Bronchial epithelial cell (primary cell): ENCODE results near the gene RECQL5. TPM values are rescaled to one million over a fixed set of nuclear protein-coding genes. Genes with fewer than 3 reads are reported as not detected.
"Not testable (repeated sequence)": the region's sequence is repeated elsewhere in the genome, so short reads cannot be mapped to it uniquely, and the experiment has no call there.

Experiments
- DNase-seq: peaks from one replicate; pipeline ENCODE4 v3.0.0-alpha.2; 2010; ENCODE audit warnings: low read depth
- FAIRE-seq: peaks from 2 replicates; lab custom pipeline; 2011; peaks lifted over from hg19 to GRCh38; lab: Jason Lieb, UNC
- H3K27me3 ChIP-seq: 2 replicates; pipeline ENCODE4 v1.5.1; 2011; ENCODE audit warnings: low read length; ENCODE audit not compliant: control insufficient read depth, insufficient read depth
- H3K36me3 ChIP-seq: 2 replicates; pipeline ENCODE4 v1.5.1; 2011; ENCODE audit warnings: low read length; ENCODE audit not compliant: control insufficient read depth, insufficient read depth
- H3K4me3 ChIP-seq: 2 replicates; pipeline ENCODE4 v1.5.1; 2011; ENCODE audit warnings: mild to moderate bottlenecking, low read depth, low read length, control low read depth
- total RNA-seq: library from RNA; depleted of rRNA; stranded (reverse); fragments of >200 nt; gene quantifications from 2 replicates; pipeline ENCODE4 v1.2.1, GENCODE V29; 2014
- TF ChIP-seq, protein P1 (sequence below): IDR thresholded peaks from 2 replicates; pipeline ENCODE4 v1.5.1; 2011; ENCODE audit warnings: mild to moderate bottlenecking, moderate library complexity, low read length, control low read depth, inconsistent platforms; ENCODE audit not compliant: insufficient read depth, severe bottlenecking

RECQL5 gene
- total RNA-seq, 1 donor from 2014 or later, result 11.6 TPM

DNA sequence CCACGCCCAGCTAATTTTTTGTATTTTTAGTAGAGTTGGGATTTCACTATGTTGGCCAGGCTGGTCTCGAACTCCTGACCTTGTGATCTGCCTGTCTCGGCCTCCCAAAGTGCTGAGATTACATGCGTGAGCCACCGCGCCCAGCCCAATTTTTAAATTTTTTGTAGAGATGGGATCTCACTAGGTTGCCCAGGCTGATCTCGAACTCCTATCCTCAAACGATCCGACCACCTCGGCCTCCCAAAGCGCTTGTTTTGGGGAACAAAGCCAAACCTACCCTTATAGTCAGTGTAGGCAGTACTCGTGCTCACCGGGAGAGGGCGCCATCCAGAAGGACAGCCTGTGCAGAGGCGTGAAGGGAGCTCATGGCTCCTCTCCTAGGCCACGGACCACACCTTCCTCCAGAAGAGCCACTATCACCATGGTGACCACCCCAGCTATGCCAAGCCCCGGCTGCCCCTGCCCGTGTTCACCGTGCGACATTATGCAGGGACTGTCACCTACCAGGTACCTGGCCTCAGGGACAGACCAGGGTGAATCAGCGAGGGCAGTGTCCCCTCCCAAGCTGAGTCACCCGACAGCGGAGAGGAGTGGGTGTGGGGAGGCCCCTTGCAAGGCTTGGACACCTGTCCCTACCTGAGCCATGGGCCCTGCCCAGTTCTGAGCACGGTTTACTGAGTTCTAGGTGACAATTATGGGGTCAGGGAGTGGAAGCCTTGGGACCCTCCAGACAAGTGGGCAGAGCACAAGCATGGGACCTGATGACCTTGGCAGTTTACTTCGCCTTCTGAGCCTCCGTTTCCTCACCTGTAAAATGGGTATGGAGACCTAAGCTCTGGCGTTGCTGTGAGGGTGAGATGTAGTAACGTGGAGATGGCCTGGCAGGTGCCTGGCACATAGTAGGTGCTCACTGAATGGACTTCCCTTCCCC lies 65.6 kb downstream of the RECQL5 start:
- DNase-seq, result peak; percentile 29
- FAIRE-seq, result no peak

DNA sequence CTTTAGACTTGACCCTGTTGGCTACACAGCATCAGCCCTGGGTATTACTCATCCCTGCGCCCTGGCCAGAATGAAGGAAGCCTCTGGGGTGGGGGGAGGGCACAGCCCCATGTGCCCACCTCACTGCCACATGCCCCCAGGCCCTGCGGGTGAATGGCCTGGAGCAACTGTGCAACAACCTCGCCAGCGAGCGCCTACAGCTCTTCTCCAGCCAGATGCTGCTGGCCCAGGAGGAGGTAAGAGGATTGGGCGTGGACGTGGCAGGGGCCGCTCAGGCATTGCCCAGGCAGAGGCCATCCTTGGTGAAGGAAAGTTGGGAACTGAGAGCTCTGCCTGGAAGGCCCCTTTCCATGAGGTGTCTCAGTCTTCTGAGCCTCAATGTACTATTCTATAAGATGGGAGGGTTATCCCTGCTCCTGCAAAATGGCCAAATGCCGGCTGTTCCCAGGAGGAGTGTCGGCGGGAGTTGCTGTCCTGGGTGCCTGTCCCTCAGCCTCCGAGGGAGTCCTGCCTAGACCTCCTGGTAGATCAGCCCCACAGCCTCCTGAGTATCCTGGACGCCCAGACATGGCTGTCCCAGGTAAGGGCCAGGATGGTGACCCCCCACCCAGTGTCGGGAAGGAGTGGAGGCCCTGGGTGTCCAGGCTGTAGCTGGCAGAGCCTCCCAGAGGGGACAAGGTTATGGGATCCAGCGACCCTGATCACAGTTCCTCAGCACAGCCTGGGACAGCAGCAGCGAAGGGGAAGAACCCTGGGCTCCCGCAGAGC lies 70.5 kb downstream of the RECQL5 start:
- Histone ChIP-seq H3K4me3 (no peak overlapping the region), H3K36me3 (no peaks in the 10 kb centered on the region), H3K27me3 (peaks cover 3% of the 10 kb centered on the region)
- no peak for FAIRE-seq
- no peak for DNase-seq
- TF ChIP-seq, protein P1, sequence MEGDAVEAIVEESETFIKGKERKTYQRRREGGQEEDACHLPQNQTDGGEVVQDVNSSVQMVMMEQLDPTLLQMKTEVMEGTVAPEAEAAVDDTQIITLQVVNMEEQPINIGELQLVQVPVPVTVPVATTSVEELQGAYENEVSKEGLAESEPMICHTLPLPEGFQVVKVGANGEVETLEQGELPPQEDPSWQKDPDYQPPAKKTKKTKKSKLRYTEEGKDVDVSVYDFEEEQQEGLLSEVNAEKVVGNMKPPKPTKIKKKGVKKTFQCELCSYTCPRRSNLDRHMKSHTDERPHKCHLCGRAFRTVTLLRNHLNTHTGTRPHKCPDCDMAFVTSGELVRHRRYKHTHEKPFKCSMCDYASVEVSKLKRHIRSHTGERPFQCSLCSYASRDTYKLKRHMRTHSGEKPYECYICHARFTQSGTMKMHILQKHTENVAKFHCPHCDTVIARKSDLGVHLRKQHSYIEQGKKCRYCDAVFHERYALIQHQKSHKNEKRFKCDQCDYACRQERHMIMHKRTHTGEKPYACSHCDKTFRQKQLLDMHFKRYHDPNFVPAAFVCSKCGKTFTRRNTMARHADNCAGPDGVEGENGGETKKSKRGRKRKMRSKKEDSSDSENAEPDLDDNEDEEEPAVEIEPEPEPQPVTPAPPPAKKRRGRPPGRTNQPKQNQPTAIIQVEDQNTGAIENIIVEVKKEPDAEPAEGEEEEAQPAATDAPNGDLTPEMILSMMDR, result no peak

More for the DNA sequence above, 65.6 kb downstream of the RECQL5 start:
- H3K27me3 ChIP-seq, result peaks cover 2% of the 10 kb centered on the region
- TF ChIP-seq, protein P1, result peak; percentile 86
- no peak overlapping the region for H3K4me3 ChIP-seq
- no peaks in the 10 kb centered on the region for H3K36me3 ChIP-seq

DNA sequence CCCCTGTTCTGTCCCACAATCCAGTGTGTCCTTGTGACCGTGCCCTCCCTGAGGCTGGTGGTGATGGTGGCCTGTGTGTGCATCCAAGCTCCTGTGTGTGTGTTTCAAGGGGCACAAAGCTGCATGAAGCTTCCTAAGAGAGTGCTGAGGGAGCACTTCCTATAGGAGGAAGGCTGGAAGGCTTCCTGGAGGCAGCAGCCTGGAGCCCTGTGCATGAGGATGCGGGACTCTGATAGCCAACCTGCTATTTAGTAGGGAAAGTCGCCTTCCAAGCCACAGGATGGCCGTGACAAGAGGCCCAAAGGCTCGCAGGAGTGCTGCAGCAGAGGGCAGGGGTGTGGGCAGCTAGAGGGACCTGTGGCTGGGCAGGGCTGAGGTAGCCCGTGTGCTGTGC lies 71.0 kb downstream of the RECQL5 start:
- TF ChIP-seq, protein P1, result no peak
- Histone ChIP-seq H3K27me3 (peaks cover 3% of the 10 kb centered on the region), H3K4me3 (no peak overlapping the region), H3K36me3 (no peaks in the 10 kb centered on the region)
- no peak for DNase-seq
- no peak for FAIRE-seq

DNA sequence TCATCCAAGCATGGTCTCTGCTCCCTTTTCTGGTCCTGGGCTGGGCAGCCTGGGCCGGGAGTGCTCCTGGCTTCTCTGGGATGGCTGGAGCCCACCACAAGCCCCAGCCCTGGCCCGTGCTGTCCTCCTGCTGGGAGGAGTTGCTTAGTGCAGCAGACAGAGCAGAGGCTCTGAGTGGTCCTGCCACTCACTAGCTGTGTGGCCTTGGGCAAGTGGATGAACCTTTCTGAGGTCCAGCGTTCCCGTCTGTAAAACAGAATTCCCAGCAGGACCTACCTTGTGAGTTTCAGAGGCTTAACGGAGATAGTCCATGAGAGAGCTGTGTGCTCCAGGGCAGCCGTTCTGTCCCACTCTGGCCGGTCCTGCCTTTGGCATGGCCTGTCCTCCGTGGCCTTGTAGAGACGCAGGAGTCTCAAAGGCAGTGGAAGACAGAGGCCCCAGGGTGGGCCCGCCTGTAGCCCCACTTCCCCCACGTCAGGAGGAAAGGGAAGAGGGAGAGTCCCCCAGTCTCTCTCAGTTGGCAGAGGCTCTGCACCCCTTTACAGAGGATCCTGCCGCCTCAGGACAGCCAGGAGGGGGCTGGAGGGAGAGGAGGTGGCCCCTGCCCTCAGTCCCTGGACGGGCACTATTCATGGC lies 71.6 kb downstream of the RECQL5 start:
- peak; percentile 13 for FAIRE-seq
- TF ChIP-seq, protein P1, result no peak
- Histone ChIP-seq H3K27me3 (peaks cover 3% of the 10 kb centered on the region), H3K36me3 (no peaks in the 10 kb centered on the region), H3K4me3 (no peak overlapping the region)
- DNase-seq, result no peak

DNA sequence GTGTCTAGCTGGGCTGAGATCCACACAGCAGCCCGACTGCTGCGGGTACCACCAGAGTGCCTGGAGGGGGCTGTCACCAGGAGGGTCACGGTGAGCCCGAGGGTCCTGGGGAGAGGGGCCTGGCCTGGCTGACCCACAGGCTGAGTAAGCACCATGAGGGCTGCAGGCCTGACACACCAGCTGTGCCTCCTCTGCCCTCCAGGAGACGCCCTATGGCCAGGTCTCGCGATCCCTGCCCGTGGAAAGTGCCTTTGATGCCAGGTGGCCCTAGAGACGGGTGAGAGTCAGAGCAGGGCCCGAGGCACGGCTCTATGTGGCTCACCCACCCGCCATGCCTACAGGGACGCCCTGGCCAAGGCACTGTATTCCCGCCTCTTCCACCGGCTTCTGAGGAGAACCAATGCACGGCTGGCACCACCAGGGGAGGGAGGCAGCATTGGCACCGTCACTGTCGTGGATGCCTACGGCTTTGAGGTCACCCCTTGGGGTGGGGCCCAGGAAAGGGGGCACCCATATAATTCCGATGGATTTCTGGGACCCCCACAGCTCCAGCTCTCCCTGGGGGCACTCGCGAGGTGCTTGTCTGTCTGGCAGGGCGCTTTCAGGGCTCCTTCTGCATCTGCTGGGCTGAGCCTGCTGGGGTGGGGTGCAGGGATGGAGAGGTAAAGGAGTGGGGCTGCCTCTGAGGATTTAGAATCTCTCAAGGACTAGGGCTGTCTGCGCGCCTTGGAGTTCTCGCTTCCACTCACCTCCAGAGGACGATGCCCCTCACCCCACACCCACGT lies 72.3 kb downstream of the RECQL5 start:
- Histone ChIP-seq H3K27me3 (peaks cover 3% of the 10 kb centered on the region), H3K4me3 (no peak overlapping the region), H3K36me3 (no peaks in the 10 kb centered on the region)
- FAIRE-seq (no peak), DNase-seq (no peak)
- TF ChIP-seq, protein P1, result no peak

DNA sequence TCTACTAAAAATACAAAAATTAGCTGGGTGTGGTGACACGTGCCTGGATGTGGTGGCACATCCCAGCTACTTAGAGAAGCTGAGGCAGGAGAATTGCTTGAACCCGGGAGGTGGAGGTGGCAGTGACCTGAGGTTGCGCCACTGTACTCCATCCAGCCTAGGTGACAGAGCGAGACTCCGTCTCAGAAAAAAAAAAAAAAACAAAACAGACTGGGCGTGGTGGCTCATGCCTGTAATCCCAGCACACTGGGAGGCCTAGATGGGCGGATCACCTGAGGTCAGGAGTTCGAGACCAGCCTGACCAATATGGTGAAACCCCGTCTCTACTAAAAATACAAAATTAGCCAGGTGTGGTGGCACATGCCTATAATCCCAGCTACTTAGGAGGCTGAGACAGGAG lies 73.5 kb downstream of the RECQL5 start:
- not testable (repeated sequence) for H3K4me3 ChIP-seq, H3K36me3 ChIP-seq, H3K27me3 ChIP-seq, FAIRE-seq, DNase-seq
